ENCODE results near the gene DMXL1. TPM values are rescaled to one million over a fixed set of nuclear protein-coding genes. Genes with fewer than 3 reads are reported as not detected.

Gene DMXL1
- total RNA-seq, 1 experiment from 2014 or later, result 30.0 TPM

DNA sequence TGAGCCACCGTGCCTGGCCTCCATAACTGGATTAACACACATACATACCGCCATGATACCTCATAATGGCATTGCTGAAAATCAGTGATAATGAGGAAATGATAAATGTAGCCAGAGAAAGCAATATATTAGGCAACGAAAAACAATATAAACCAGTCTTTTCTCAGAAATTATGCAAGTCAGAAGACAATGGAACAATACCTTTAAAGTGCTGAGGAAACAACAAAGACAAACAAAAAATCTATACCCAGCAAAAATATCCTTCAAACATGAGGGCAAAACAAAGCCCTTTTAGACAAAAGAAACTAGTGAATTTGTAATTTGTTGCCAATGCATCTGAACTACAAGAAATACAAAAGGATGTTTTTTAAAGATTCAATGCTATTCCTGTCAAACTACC is 186.7 kb downstream of the DMXL1 start:
- Mint-ChIP-seq H3K9me3 (ENCODE audit: unreplicated experiment) (peaks cover 27% of the 10 kb centered on the region), H3K4me1 (ENCODE audit: low read depth, unreplicated experiment) (no peaks in the 10 kb centered on the region), H3K36me3 (ENCODE audit: insufficient read depth, unreplicated experiment) (peaks cover 20% of the 10 kb centered on the region), H3K27ac (ENCODE audit: unreplicated experiment) (no peak overlapping the region), H3K27me3 (ENCODE audit: insufficient read depth, unreplicated experiment) (no peaks in the 10 kb centered on the region), H3K4me3 (ENCODE audit: unreplicated experiment) (no peak overlapping the region)
- no peak for DNase-seq
- TF ChIP-seq, protein P1, sequence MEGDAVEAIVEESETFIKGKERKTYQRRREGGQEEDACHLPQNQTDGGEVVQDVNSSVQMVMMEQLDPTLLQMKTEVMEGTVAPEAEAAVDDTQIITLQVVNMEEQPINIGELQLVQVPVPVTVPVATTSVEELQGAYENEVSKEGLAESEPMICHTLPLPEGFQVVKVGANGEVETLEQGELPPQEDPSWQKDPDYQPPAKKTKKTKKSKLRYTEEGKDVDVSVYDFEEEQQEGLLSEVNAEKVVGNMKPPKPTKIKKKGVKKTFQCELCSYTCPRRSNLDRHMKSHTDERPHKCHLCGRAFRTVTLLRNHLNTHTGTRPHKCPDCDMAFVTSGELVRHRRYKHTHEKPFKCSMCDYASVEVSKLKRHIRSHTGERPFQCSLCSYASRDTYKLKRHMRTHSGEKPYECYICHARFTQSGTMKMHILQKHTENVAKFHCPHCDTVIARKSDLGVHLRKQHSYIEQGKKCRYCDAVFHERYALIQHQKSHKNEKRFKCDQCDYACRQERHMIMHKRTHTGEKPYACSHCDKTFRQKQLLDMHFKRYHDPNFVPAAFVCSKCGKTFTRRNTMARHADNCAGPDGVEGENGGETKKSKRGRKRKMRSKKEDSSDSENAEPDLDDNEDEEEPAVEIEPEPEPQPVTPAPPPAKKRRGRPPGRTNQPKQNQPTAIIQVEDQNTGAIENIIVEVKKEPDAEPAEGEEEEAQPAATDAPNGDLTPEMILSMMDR (IDR thresholded peaks at IDR 0.05; ENCODE audit: insufficient read depth in 1 of 2, low read depth in 1 of 2, low read length in 1 of 2, severe bottlenecking in 1 of 2, unreplicated experiment in 1 of 2), result no peak
- intact Hi-C loops (cut with micrococcal nuclease; ENCODE audit: unreplicated experiment), result no loop called here
- H3K9me3 ChIP-seq, result no peaks in the 10 kb centered on the region
- no TSS peak for BruUV-seq (replicated peaks)
- POLR2A ChIA-PET, result no interaction called here
- no peaks in the 10 kb centered on the region for H3K36me3 ChIP-seq (ENCODE audit: control insufficient read depth, insufficient read depth, low read length)
- no peak overlapping the region for H3K4me3 ChIP-seq (ENCODE audit: low read depth, low read length)
- CTCF ChIA-PET, result no interaction called here
- H3K27me3 ChIP-seq (replicated peaks; ENCODE audit: control insufficient read depth, insufficient read depth, low read length), result no peaks in the 10 kb centered on the region
- peaks cover 9% of the 10 kb centered on the region; the same call in 1 of the 2 replicates for H3K4me1 ChIP-seq

GRCh38 chr5:119263639-119264038 is 192.8 kb downstream of the DMXL1 start:
- H3K36me3 ChIP-seq (ENCODE audit: control insufficient read depth, insufficient read depth, low read length), result no peaks in the 10 kb centered on the region
- H3K27me3 ChIP-seq (replicated peaks; ENCODE audit: control insufficient read depth, insufficient read depth, low read length), result no peaks in the 10 kb centered on the region
- no peak overlapping the region for H3K4me3 Mint-ChIP-seq (ENCODE audit: unreplicated experiment)
- no peaks in the 10 kb centered on the region; the same call in 1 of the 2 replicates for H3K4me1 ChIP-seq
- H3K27me3 Mint-ChIP-seq (ENCODE audit: insufficient read depth, unreplicated experiment), result no peaks in the 10 kb centered on the region
- H3K9me3 ChIP-seq, result no peaks in the 10 kb centered on the region
- H3K27ac Mint-ChIP-seq (ENCODE audit: unreplicated experiment), result no peak overlapping the region
- TF ChIP-seq, protein P1 (IDR thresholded peaks at IDR 0.05; ENCODE audit: insufficient read depth in 1 of 2, low read depth in 1 of 2, low read length in 1 of 2, severe bottlenecking in 1 of 2, unreplicated experiment in 1 of 2), result no peak
- no peak for DNase-seq
- peaks cover 8% of the 10 kb centered on the region for H3K9me3 Mint-ChIP-seq (ENCODE audit: unreplicated experiment)
- POLR2A ChIA-PET, result no interaction called here
- CTCF ChIA-PET, result no interaction called here
- H3K4me1 Mint-ChIP-seq (ENCODE audit: low read depth, unreplicated experiment), result peaks cover 8% of the 10 kb centered on the region
- BruUV-seq (replicated peaks), result no TSS peak
- intact Hi-C loops (cut with micrococcal nuclease; ENCODE audit: unreplicated experiment), result no loop called here
- peaks cover 9% of the 10 kb centered on the region for H3K36me3 Mint-ChIP-seq (ENCODE audit: insufficient read depth, unreplicated experiment)
- H3K4me3 ChIP-seq (ENCODE audit: low read depth, low read length), result no peak overlapping the region

DNA sequence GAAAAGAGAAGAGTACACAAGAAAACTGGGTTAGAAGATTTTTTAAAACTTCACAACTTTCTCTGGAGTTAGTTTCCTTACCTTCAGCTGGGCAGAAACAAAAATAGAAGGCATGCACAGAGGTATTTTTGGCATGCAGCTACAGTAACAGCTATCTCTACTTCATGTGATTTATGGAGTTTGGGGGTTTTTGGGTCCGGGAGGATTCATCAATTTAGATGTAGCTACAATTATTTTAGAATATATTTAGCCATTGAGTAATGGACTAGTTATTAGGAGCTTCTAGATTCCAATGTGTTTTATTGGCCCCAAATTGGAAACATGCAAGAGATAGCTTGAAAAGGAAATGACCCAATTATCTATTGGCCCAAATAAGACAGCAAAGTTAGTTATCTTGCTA is 193.3 kb downstream of the DMXL1 start:
- Histone ChIP-seq H3K9me3 (no peaks in the 10 kb centered on the region), H3K4me1 (no peaks in the 10 kb centered on the region; the same call in 1 of the 2 replicates), H3K27me3 (replicated peaks; ENCODE audit: control insufficient read depth, insufficient read depth, low read length) (no peaks in the 10 kb centered on the region), H3K4me3 (ENCODE audit: low read depth, low read length) (no peak overlapping the region), H3K36me3 (ENCODE audit: control insufficient read depth, insufficient read depth, low read length) (no peaks in the 10 kb centered on the region)
- ChIA-PET CTCF (no interaction called here), POLR2A (no interaction called here)
- no peaks in the 10 kb centered on the region for H3K27me3 Mint-ChIP-seq (ENCODE audit: insufficient read depth, unreplicated experiment)
- peaks cover 12% of the 10 kb centered on the region for H3K36me3 Mint-ChIP-seq (ENCODE audit: insufficient read depth, unreplicated experiment)
- H3K4me3 Mint-ChIP-seq (ENCODE audit: unreplicated experiment), result no peak overlapping the region
- no peak for DNase-seq
- H3K4me1 Mint-ChIP-seq (ENCODE audit: low read depth, unreplicated experiment), result peaks cover 8% of the 10 kb centered on the region
- no TSS peak for BruUV-seq (replicated peaks)
- intact Hi-C loops (cut with micrococcal nuclease; ENCODE audit: unreplicated experiment), result no loop called here
- no peak overlapping the region for H3K27ac Mint-ChIP-seq (ENCODE audit: unreplicated experiment)
- H3K9me3 Mint-ChIP-seq (ENCODE audit: unreplicated experiment), result peaks cover 7% of the 10 kb centered on the region
- TF ChIP-seq, protein P1 (IDR thresholded peaks at IDR 0.05; ENCODE audit: insufficient read depth in 1 of 2, low read depth in 1 of 2, low read length in 1 of 2, severe bottlenecking in 1 of 2, unreplicated experiment in 1 of 2), result no peak
